DMS79 (cell line): Measurements from ENCODE around the gene CCNB1IP1.
"Not testable (repeated sequence)": the region's sequence is repeated elsewhere in the genome, so short reads cannot be mapped to it uniquely, and the experiment has no call there.

ENCODE experiments used
- DNase-seq: peaks from one replicate; lab custom pipeline; 2025; lab: John Stamatoyannopoulos, UW

CCNB1IP1 gene

GRCh38 chr14:20332431-20332787, 670 bp downstream of the CCNB1IP1 start:
- DNase-seq = peak; percentile 57

GRCh38 chr14:20331053-20331613, 1.9 kb downstream of the CCNB1IP1 start:
- DNase-seq = no peak

GRCh38 chr14:20329355-20329754, 3.7 kb downstream of the CCNB1IP1 start:
- no peak for DNase-seq

GRCh38 chr14:20328705-20329104, 4.4 kb downstream of the CCNB1IP1 start:
- DNase-seq = no peak

- DNase-seq = peak; percentile 53
Observed at GRCh38 chr14:20327005-20327869, 5.8 kb downstream of the CCNB1IP1 start.

- no peak for DNase-seq
Observed at GRCh38 chr14:20317720-20318119, 15.4 kb downstream of the CCNB1IP1 start.

- DNase-seq = no peak
Observed at GRCh38 chr14:20314026-20314425, 19.1 kb downstream of the CCNB1IP1 start.

GRCh38 chr14:20306079-20306423, 27.0 kb downstream of the CCNB1IP1 start:
- no peak for DNase-seq

- DNase-seq = peak; percentile 83
Observed at GRCh38 chr14:20305265-20306078, 27.6 kb downstream of the CCNB1IP1 start, which contains the start of gene TTC5. Gene TTC5 (minus strand): TSS chr14:20305951. CDS start chr14:20305937, 14 bp downstream.

- DNase-seq = no peak
Observed at GRCh38 chr14:20302042-20302755, 30.9 kb downstream of the CCNB1IP1 start.

GRCh38 chr14:20295067-20295466, 38.0 kb downstream of the CCNB1IP1 start:
- no peak for DNase-seq

- no peak for DNase-seq
Observed at GRCh38 chr14:20294636-20295035, 38.4 kb downstream of the CCNB1IP1 start.

- DNase-seq = not testable (repeated sequence)
Observed at GRCh38 chr14:20281998-20282397, 51.1 kb downstream of the CCNB1IP1 start.

- not testable (repeated sequence) for DNase-seq
Observed at GRCh38 chr14:20280265-20280664, 52.8 kb downstream of the CCNB1IP1 start.

- no peak for DNase-seq
Observed at GRCh38 chr14:20278414-20278813, 54.7 kb downstream of the CCNB1IP1 start.

- no peak for DNase-seq
Observed at GRCh38 chr14:20277409-20277808, 55.7 kb downstream of the CCNB1IP1 start.

GRCh38 chr14:20274062-20274461, 59.0 kb downstream of the CCNB1IP1 start:
- no peak for DNase-seq

GRCh38 chr14:20264361-20264760, 68.7 kb downstream of the CCNB1IP1 start:
- not testable (repeated sequence) for DNase-seq

GRCh38 chr14:20262642-20263128, 70.4 kb downstream of the CCNB1IP1 start:
- DNase-seq = no peak
